ENCODE measurements around the gene RASGEF1C.
"Not testable (repeated sequence)": the region's sequence is repeated elsewhere in the genome, so short reads cannot be mapped to it uniquely, and the experiment has no call there.

The RASGEF1C gene

GRCh38 chr5:180210961-180211760 is 2.1 kb upstream of the RASGEF1C start:
- no peak for DNase-seq (ENCODE audit: low spot score)

GRCh38 chr5:180210077-180210476 is 1.1 kb upstream of the RASGEF1C start:
- DNase-seq (ENCODE audit: low spot score) = not testable (repeated sequence)

GRCh38 chr5:180208435-180209081 is 453 bp downstream of the RASGEF1C start:
- no peak for DNase-seq (ENCODE audit: low spot score)

- DNase-seq (ENCODE audit: low spot score) = no peak
Observed at GRCh38 chr5:180208038-180208434, 975 bp downstream of the RASGEF1C start.

- DNase-seq (ENCODE audit: low spot score) = no peak
Observed at GRCh38 chr5:180207593-180207992, 1.4 kb downstream of the RASGEF1C start.

GRCh38 chr5:180206993-180207392 is 2.0 kb downstream of the RASGEF1C start:
- DNase-seq (ENCODE audit: low spot score) = no peak

GRCh38 chr5:180205916-180206315 is 3.1 kb downstream of the RASGEF1C start:
- no peak for DNase-seq (ENCODE audit: low spot score)

- no peak for DNase-seq (ENCODE audit: low spot score)
Observed at GRCh38 chr5:180204276-180204819, 4.7 kb downstream of the RASGEF1C start.

GRCh38 chr5:180202939-180203573 is 6.0 kb downstream of the RASGEF1C start:
- no peak for DNase-seq (ENCODE audit: low spot score)

- DNase-seq (ENCODE audit: low spot score) = no peak
Observed at GRCh38 chr5:180201051-180201987, 7.7 kb downstream of the RASGEF1C start.

- no peak for DNase-seq (ENCODE audit: low spot score)
Observed at GRCh38 chr5:180199390-180199789, 9.6 kb downstream of the RASGEF1C start.

GRCh38 chr5:180198208-180198607 is 10.8 kb downstream of the RASGEF1C start:
- no peak for DNase-seq (ENCODE audit: low spot score)

- DNase-seq (ENCODE audit: low spot score) = no peak
Observed at GRCh38 chr5:180197016-180197702, 11.9 kb downstream of the RASGEF1C start.

- DNase-seq (ENCODE audit: low spot score) = no peak
Observed at GRCh38 chr5:180194410-180195345, 14.3 kb downstream of the RASGEF1C start.

GRCh38 chr5:180193749-180194375 is 15.1 kb downstream of the RASGEF1C start:
- DNase-seq (ENCODE audit: low spot score) = no peak

GRCh38 chr5:180191716-180192115 is 17.3 kb downstream of the RASGEF1C start:
- DNase-seq (ENCODE audit: low spot score) = no peak

GRCh38 chr5:180187767-180188166 is 21.2 kb downstream of the RASGEF1C start:
- no peak for DNase-seq (ENCODE audit: low spot score)

- DNase-seq (ENCODE audit: low spot score) = no peak
Observed at GRCh38 chr5:180180846-180181245, 28.2 kb downstream of the RASGEF1C start.

- no peak for DNase-seq (ENCODE audit: low spot score)
Observed at GRCh38 chr5:180180421-180180820, 28.6 kb downstream of the RASGEF1C start.
